RKO (cell line): ENCODE data around the gene MARCHF4.
"Not testable (repeated sequence)": the region's sequence is repeated elsewhere in the genome, so short reads cannot be mapped to it uniquely, and the experiment has no call there.

Experiments
- DNase-seq: peaks from one replicate; pipeline ENCODE4 v3.0.0-alpha.2; 2016; ENCODE audit warnings: low spot score

MARCHF4 gene

DNA sequence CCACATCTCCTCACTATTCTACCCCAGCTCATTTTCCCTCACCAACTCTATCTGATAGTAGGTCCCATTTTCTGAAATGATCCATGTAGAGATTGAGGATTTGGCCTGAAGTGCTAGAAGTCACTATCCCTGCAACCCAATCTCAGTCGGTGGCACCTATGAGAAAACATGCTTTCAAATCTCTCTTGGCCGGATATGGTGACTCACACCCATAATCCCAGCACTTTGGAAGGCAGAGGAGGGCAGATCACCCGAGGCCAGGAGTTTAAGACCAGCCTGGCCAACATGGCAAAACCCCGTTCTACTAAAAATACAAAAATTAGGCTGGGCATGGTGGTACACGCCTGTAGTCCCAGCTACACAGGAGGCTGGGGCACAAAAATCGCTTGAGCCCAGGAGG lies 19.1 kb upstream of the MARCHF4 start:
- DNase-seq: peak; percentile 62

GRCh38 chr2:216389570-216389969 lies 17.3 kb upstream of the MARCHF4 start:
- no peak for DNase-seq

- no peak for DNase-seq
These were observed 16.0 kb upstream of the MARCHF4 start for GRCh38 chr2:216388046-216388884.

DNA sequence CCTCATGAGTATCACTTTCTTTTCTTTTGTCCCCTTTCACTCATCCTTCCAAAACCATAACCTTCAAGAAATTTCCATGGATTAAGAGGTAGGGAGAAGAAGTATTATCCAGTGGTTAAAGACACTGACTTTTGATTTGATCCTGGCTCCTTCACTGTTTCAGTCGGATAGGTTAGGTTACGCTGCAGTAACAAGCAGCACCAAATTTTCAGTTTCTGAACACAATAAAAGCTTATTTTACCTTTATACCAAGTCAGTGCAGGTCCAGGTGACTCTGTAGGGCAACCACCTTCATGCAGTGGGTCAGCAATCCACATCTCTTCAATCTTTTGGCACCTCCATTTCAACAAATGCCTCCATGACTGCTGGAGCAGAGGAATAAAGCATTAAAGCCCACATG lies 15.0 kb upstream of the MARCHF4 start:
- no peak for DNase-seq

GRCh38 chr2:216385478-216385877 lies 13.2 kb upstream of the MARCHF4 start:
- DNase-seq: no peak

- not testable (repeated sequence) for DNase-seq
These were observed 12.1 kb upstream of the MARCHF4 start for GRCh38 chr2:216384409-216384808.

DNA sequence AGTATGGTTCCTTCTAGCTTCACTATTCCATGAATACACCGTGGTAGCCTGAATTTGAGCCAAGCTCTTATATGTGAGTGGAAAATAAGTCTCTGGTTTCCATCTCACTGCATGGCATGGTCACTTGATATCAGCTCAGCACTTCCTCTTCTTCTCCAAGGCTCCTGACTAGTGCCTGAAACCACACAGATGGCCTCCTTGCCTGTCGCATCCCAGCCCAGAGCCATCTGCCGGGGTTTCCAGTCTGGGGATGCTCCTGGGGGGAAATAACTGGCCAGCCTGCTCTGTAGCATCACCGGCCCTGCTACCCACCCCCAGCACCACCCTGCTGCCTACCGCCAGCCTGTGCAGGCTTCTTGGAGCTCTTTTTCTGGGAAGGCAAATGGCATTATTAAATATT lies 7.7 kb upstream of the MARCHF4 start:
- DNase-seq: no peak

GRCh38 chr2:216375286-216375685 lies 3.0 kb upstream of the MARCHF4 start:
- DNase-seq: no peak

- peak; percentile 32 for DNase-seq
These were observed 1.6 kb upstream of the MARCHF4 start for GRCh38 chr2:216373896-216374295.

- DNase-seq: peak; percentile 95
These were observed 543 bp upstream of the MARCHF4 start for GRCh38 chr2:216372761-216373291.

GRCh38 chr2:216370961-216371712 lies 1.1 kb downstream of the MARCHF4 start:
- DNase-seq: no peak

- DNase-seq: no peak
These were observed 2.5 kb downstream of the MARCHF4 start for GRCh38 chr2:216369821-216370220.

DNA sequence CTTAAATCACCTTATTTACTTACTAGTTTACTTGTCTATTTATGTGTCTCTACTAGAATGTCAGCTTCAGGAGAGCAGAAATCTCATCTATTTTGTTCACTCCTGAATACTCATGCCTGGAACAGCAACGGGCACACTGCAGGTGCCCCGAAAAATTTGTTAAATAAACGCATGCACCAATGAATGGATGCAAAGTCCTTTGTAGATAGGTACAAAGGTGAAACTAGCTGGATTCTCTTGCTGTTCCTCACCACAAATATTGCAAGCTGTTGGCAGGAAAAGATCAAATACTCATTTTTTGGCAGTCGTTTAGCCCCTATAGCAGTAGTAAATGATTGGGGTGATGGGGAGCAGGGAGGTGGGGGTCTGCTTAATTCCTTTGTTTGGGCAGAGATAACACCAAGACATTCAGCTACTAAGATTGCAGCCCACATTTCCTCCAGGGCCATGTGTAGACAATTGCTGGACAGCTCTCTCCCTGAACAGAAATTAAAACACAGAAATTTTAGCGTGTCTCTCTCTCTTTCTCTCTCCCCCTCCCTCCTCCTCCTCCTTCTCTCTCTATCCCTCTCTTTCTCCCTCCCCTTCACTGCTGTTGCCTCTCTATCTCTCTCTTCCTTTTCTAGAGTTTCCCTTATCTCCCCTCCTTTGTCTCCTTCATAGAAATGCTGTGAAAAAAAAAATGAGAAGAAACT lies 5.4 kb downstream of the MARCHF4 start:
- DNase-seq: no peak

GRCh38 chr2:216365518-216365917 lies 6.8 kb downstream of the MARCHF4 start:
- DNase-seq: no peak

DNA sequence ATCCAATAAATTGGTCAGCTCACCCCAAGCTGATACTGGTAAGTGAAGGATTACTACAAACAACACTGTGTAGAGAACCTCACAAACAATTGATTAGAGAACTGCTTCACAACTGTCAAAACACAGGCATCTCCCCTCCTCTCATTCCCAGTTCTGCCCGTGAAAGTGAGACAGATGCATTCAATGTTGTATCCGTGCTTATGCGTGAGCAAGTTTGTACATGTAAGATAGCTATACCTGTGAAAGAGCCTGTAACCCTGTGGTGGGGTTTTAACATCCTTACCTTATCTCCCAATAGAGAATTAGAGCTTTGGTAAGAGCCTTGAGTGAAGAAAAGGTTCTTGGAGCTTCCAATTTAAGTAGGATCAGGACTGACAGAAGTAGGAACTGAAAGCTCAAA lies 9.1 kb downstream of the MARCHF4 start:
- DNase-seq: no peak

GRCh38 chr2:216362730-216363129 lies 9.6 kb downstream of the MARCHF4 start:
- no peak for DNase-seq

DNA sequence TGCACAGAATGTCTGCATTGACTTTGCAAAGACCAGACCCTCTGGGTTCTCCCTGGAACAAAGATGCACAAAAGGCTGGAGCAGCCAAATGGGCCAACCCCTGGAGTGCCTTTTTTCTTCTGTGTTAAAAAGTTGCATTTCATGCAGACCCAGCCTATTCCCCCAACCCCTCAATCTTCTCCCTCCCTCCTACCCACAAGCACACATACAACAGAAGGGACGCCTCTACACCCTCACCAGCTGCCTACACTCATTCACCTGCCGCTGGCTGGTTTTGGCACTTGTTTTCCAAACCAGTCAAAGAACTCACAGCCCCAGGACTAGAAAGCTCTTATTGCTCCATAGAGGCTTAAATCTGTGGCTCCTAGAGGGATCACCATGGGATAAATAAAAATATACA lies 16.6 kb downstream of the MARCHF4 start:
- no peak for DNase-seq

GRCh38 chr2:216354306-216354705 lies 18.0 kb downstream of the MARCHF4 start:
- DNase-seq: no peak

DNA sequence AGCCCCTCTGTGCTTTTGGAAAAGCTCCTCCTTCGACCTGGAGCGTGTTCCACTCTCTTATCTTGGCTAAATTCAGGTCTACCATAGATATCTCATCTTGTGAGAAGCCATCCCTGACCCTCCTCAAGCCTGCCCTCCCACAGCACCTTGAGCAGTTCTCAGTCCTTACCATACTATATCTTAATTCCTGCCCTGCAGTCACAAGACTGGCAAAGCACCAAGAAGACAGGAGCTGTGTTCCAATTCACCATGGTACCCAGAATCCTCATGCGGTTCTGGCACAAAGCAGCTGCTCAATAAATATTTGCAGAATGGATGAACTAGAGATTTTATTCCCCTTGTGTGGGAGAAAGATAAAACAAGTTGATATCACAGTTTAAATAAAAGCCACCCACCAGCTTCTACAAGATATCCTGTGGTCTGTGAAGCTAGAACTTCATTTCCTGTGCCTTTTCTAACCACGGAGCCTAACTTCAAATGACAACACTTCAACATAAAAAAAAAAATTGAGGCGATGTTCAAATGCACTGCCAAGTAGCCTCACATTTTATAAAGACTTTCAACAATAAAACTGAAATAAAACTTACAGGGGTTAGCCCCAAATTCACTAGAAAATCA lies 19.5 kb downstream of the MARCHF4 start:
- no peak for DNase-seq

GRCh38 chr2:216351172-216351925 lies 20.9 kb downstream of the MARCHF4 start:
- DNase-seq: no peak

- DNase-seq: peak; percentile 35
These were observed 22.0 kb downstream of the MARCHF4 start for GRCh38 chr2:216350214-216350791.
